ENCODE results near the gene PAQR3. TPM values are rescaled to one million over a fixed set of nuclear protein-coding genes. Genes with fewer than 3 reads are reported as not detected.
A peak's percentile ranks its signal among the peaks of the same experiment; 100 is the strongest.

The PAQR3 gene
- total RNA-seq, 2 experiments from 2014 or later: 7.8 to 8.8 TPM

- ATAC-seq: no peak
- H3K27me3 Mint-ChIP-seq: peaks cover 4% of the 10 kb centered on the region
- no peak overlapping the region for H3K27ac Mint-ChIP-seq
- H3K9me3 Mint-ChIP-seq (ENCODE audit: low read depth): no peaks in the 10 kb centered on the region
- ChIA-PET POLR2A (no interaction called here), CTCF (interaction anchor here (0.8 to 2.8 kb wide), 14 partner anchors 9 to 1267 kb away, joined by 3 to 15 read pairs (median 4); no protein-coding TSS in a partner anchor)
- intact Hi-C loops (cut with DNase I, micrococcal nuclease): loop anchor here in 1 of 2 experiments (2.0 to 10.0 kb wide), 5 partner anchors 624 to 1409 kb away; partner anchors contain the start of gene CFAP299
- no peak for DNase-seq
- no peaks in the 10 kb centered on the region for H3K4me1 Mint-ChIP-seq
- no peak overlapping the region for H3K4me3 Mint-ChIP-seq
- H3K36me3 Mint-ChIP-seq (ENCODE audit: low read depth): no peaks in the 10 kb centered on the region
Measured at GRCh38 chr4:78953231-78953630, 14.0 kb upstream of the PAQR3 start.

GRCh38 chr4:78951862-78952472 lies 12.7 kb upstream of the PAQR3 start:
- ATAC-seq: no peak
- POLR2A ChIA-PET: no interaction called here

GRCh38 chr4:78949735-78950134 lies 10.5 kb upstream of the PAQR3 start:
- Mint-ChIP-seq H3K27ac (no peak overlapping the region), H3K27me3 (peaks cover 20% of the 10 kb centered on the region), H3K4me3 (no peak overlapping the region), H3K36me3 (ENCODE audit: low read depth) (no peaks in the 10 kb centered on the region), H3K9me3 (ENCODE audit: low read depth) (no peaks in the 10 kb centered on the region), H3K4me1 (peaks cover 8% of the 10 kb centered on the region)
- CTCF ChIA-PET: no interaction called here
- no peak for ATAC-seq
- POLR2A ChIA-PET: no interaction called here
- intact Hi-C loops (cut with DNase I, micrococcal nuclease): loop anchor here in 1 of 2 experiments (5.0 to 10.0 kb wide), 5 partner anchors 965 to 1413 kb away; partner anchors contain the start of gene CFAP299
- no peak for DNase-seq

More at GRCh38 chr4:78951862-78952472, 12.7 kb upstream of the PAQR3 start:
- intact Hi-C loops (cut with DNase I, micrococcal nuclease): loop anchor here (1.0 to 10.0 kb wide), 7 partner anchors 624 to 1410 kb away; partner anchors contain the start of gene CFAP299 (in 1 of the 2)
- no peaks in the 10 kb centered on the region for H3K36me3 Mint-ChIP-seq (ENCODE audit: low read depth)
- H3K9me3 Mint-ChIP-seq (ENCODE audit: low read depth): no peaks in the 10 kb centered on the region
- H3K27me3 Mint-ChIP-seq: peaks cover 12% of the 10 kb centered on the region
- CTCF ChIA-PET: interaction anchor here (0.6 to 2.8 kb wide), 22 partner anchors 10 to 1371 kb away, joined by 3 to 15 read pairs (median 3); no protein-coding TSS in a partner anchor
- DNase-seq: peak; percentile 46
- no peaks in the 10 kb centered on the region for H3K4me1 Mint-ChIP-seq
- H3K27ac Mint-ChIP-seq: no peak overlapping the region
- H3K4me3 Mint-ChIP-seq: no peak overlapping the region

- Mint-ChIP-seq H3K4me1 (peaks cover 10% of the 10 kb centered on the region), H3K36me3 (ENCODE audit: low read depth) (no peaks in the 10 kb centered on the region), H3K4me3 (no peak overlapping the region), H3K9me3 (ENCODE audit: low read depth) (no peaks in the 10 kb centered on the region), H3K27me3 (peaks cover 32% of the 10 kb centered on the region), H3K27ac (no peak overlapping the region)
- POLR2A ChIA-PET: no interaction called here
- peak; percentile 64 for ATAC-seq
- peak; percentile 28 for DNase-seq
- CTCF ChIA-PET: interaction anchor here (0.6 kb wide), 1 partner anchor 1703 kb away, joined by 3 read pairs; no protein-coding TSS in a partner anchor
- intact Hi-C loops (cut with DNase I, micrococcal nuclease): loop anchor here in 1 of 2 experiments (10.0 kb wide), 1 partner anchor 1361 kb away; no protein-coding TSS in a partner anchor
Measured at GRCh38 chr4:78945651-78946179, 6.5 kb upstream of the PAQR3 start.

GRCh38 chr4:78944381-78944780 lies 5.1 kb upstream of the PAQR3 start:
- intact Hi-C loops (cut with DNase I, micrococcal nuclease): loop anchor here in 1 of 2 experiments (5.0 to 10.0 kb wide), 2 partner anchors 888 to 1360 kb away; no protein-coding TSS in a partner anchor
- POLR2A ChIA-PET: no interaction called here
- CTCF ChIA-PET: no interaction called here
- DNase-seq (no peak), ATAC-seq (no peak)
- Mint-ChIP-seq H3K9me3 (ENCODE audit: low read depth) (no peaks in the 10 kb centered on the region), H3K36me3 (ENCODE audit: low read depth) (no peaks in the 10 kb centered on the region), H3K4me3 (no peak overlapping the region), H3K4me1 (peaks cover 14% of the 10 kb centered on the region), H3K27me3 (peaks cover 32% of the 10 kb centered on the region), H3K27ac (no peak overlapping the region)

GRCh38 chr4:78940752-78941151 lies 1.5 kb upstream of the PAQR3 start:
- intact Hi-C loops (cut with DNase I, micrococcal nuclease): loop anchor here in 1 of 2 experiments (1.0 to 10.0 kb wide), 3 partner anchors 892 to 1356 kb away; no protein-coding TSS in a partner anchor
- peak; percentile 9 for ATAC-seq
- no peaks in the 10 kb centered on the region for H3K36me3 Mint-ChIP-seq (ENCODE audit: low read depth)
- no peak overlapping the region for H3K27ac Mint-ChIP-seq
- no peak overlapping the region for H3K4me3 Mint-ChIP-seq
- ChIA-PET POLR2A (no interaction called here), CTCF (interaction anchor here (0.8 to 1.5 kb wide), 3 partner anchors 10 to 1091 kb away, joined by 3 read pairs; no protein-coding TSS in a partner anchor)
- no peaks in the 10 kb centered on the region for H3K9me3 Mint-ChIP-seq (ENCODE audit: low read depth)
- H3K27me3 Mint-ChIP-seq: peaks cover 14% of the 10 kb centered on the region
- H3K4me1 Mint-ChIP-seq: peaks cover 35% of the 10 kb centered on the region
- DNase-seq: peak; percentile 34

- H3K36me3 Mint-ChIP-seq (ENCODE audit: low read depth): no peaks in the 10 kb centered on the region
- DNase-seq (peak; percentile 21), ATAC-seq (no peak)
- H3K4me1 Mint-ChIP-seq: peaks cover 30% of the 10 kb centered on the region
- ChIA-PET CTCF (interaction anchor here (0.7 to 1.5 kb wide), 7 partner anchors 11 to 915 kb away, joined by 3 read pairs; no protein-coding TSS in a partner anchor), POLR2A (no interaction called here)
- H3K4me3 Mint-ChIP-seq: peak overlapping the region; percentile 77
- intact Hi-C loops (cut with DNase I, micrococcal nuclease): loop anchor here (1.0 to 10.0 kb wide), 9 partner anchors 163 to 1355 kb away; partner anchors contain the start of gene BMP2K (in 2 of the 2)
- peak overlapping the region; percentile 69 for H3K27ac Mint-ChIP-seq
- peaks cover 11% of the 10 kb centered on the region for H3K27me3 Mint-ChIP-seq
- no peaks in the 10 kb centered on the region for H3K9me3 Mint-ChIP-seq (ENCODE audit: low read depth)
Measured at GRCh38 chr4:78939667-78940008, 400 bp upstream of the PAQR3 start.

GRCh38 chr4:78938474-78938867 lies 767 bp downstream of the PAQR3 start:
- Mint-ChIP-seq H3K27ac (peak overlapping the region; percentile 83), H3K27me3 (peaks cover 5% of the 10 kb centered on the region), H3K4me3 (peak overlapping the region; percentile 88), H3K9me3 (ENCODE audit: low read depth) (no peaks in the 10 kb centered on the region), H3K36me3 (ENCODE audit: low read depth) (no peaks in the 10 kb centered on the region), H3K4me1 (peaks cover 30% of the 10 kb centered on the region)
- ChIA-PET POLR2A (interaction anchor here (0.5 kb wide), 1 partner anchor 161 kb away, joined by 3 read pairs; no protein-coding TSS in a partner anchor), CTCF (interaction anchor here (0.7 to 1.2 kb wide), 3 partner anchors 22 to 1067 kb away, joined by 3 to 4 read pairs (median 3); no protein-coding TSS in a partner anchor)
- DNase-seq (no peak), ATAC-seq (no peak)
- intact Hi-C loops (cut with DNase I, micrococcal nuclease): loop anchor here (2.0 to 5.0 kb wide), 5 partner anchors 162 to 1264 kb away; partner anchors contain the start of gene BMP2K (in 1 of the 2)

- H3K36me3 Mint-ChIP-seq (ENCODE audit: low read depth): no peaks in the 10 kb centered on the region
- peak overlapping the region; percentile 88 for H3K4me3 Mint-ChIP-seq
- H3K4me1 Mint-ChIP-seq: peaks cover 30% of the 10 kb centered on the region
- intact Hi-C loops (cut with DNase I, micrococcal nuclease): loop anchor here (2.0 to 5.0 kb wide), 5 partner anchors 161 to 1264 kb away; partner anchors contain the start of gene BMP2K (in 1 of the 2)
- ATAC-seq (no peak), DNase-seq (no peak)
- H3K27me3 Mint-ChIP-seq: peaks cover under 1% of the 10 kb centered on the region
- POLR2A ChIA-PET: no interaction called here
- no peak overlapping the region for H3K27ac Mint-ChIP-seq
- no peaks in the 10 kb centered on the region for H3K9me3 Mint-ChIP-seq (ENCODE audit: low read depth)
- CTCF ChIA-PET: interaction anchor here (1.2 kb wide), 1 partner anchor 44 kb away, joined by 3 read pairs; no protein-coding TSS in a partner anchor
Measured at GRCh38 chr4:78937837-78938236, 1.4 kb downstream of the PAQR3 start.

- CTCF ChIA-PET: no interaction called here
- Mint-ChIP-seq H3K27me3 (no peaks in the 10 kb centered on the region), H3K36me3 (ENCODE audit: low read depth) (no peaks in the 10 kb centered on the region), H3K9me3 (ENCODE audit: low read depth) (no peaks in the 10 kb centered on the region), H3K4me1 (peaks cover 30% of the 10 kb centered on the region), H3K27ac (no peak overlapping the region), H3K4me3 (no peak overlapping the region)
- intact Hi-C loops (cut with DNase I, micrococcal nuclease): loop anchor here (5.0 kb wide), 3 partner anchors 280 to 1265 kb away; no protein-coding TSS in a partner anchor
- no peak for DNase-seq
- POLR2A ChIA-PET: no interaction called here
- no peak for ATAC-seq
Measured at GRCh38 chr4:78936989-78937388, 2.2 kb downstream of the PAQR3 start.

- peaks cover 32% of the 10 kb centered on the region for H3K36me3 Mint-ChIP-seq (ENCODE audit: low read depth)
- ATAC-seq (no peak), DNase-seq (no peak)
- ChIA-PET POLR2A (no interaction called here), CTCF (no interaction called here)
- no peaks in the 10 kb centered on the region for H3K4me1 Mint-ChIP-seq
- H3K9me3 Mint-ChIP-seq (ENCODE audit: low read depth): no peaks in the 10 kb centered on the region
- no peak overlapping the region for H3K4me3 Mint-ChIP-seq
- H3K27me3 Mint-ChIP-seq: no peaks in the 10 kb centered on the region
- H3K27ac Mint-ChIP-seq: no peak overlapping the region
- intact Hi-C loops (cut with DNase I, micrococcal nuclease): no loop called here
Measured at GRCh38 chr4:78930016-78930629, 9.1 kb downstream of the PAQR3 start.
